Mesothelial cell of epicardium (in vitro differentiated cells): ENCODE data around the gene KDM4C. TPM values are rescaled to one million over a fixed set of nuclear protein-coding genes. Genes with fewer than 3 reads are reported as not detected.

Experiments
- DNase-seq, 2 experiments: peaks; one replicate each; pipeline ENCODE4 v3.0.0; 2021; ENCODE audit warnings: low spot score in 2 of 2; ENCODE audit not compliant: unreplicated experiment in 2 of 2
- H3K27ac Mint-ChIP-seq: 2 replicates; pipeline ENCODE4 v1.8.0; 2021; ENCODE audit warnings: mixed read lengths
- H3K27me3 Mint-ChIP-seq: 2 replicates; pipeline ENCODE4 v1.8.0; 2021; ENCODE audit warnings: low read depth, mixed read lengths
- H3K36me3 Mint-ChIP-seq: 2 replicates; pipeline ENCODE4 v1.8.0; 2021; ENCODE audit warnings: mixed read lengths
- H3K4me1 Mint-ChIP-seq: 2 replicates; pipeline ENCODE4 v1.8.0; 2021; ENCODE audit warnings: mixed read lengths
- H3K4me3 Mint-ChIP-seq: 2 replicates; pipeline ENCODE4 v1.8.0; 2021; ENCODE audit warnings: mild to moderate bottlenecking, moderate library complexity, mixed read lengths
- H3K9me3 Mint-ChIP-seq: 2 replicates; pipeline ENCODE4 v1.8.0; 2021; ENCODE audit warnings: mixed read lengths
- CTCF ChIP-seq: fragments of 200-600 bp; sonication (generic); IDR thresholded peaks from one replicate; pipeline ENCODE4 v1.5.0; 2021; ENCODE audit warnings: antibody characterized with exemption; ENCODE audit not compliant: unreplicated experiment
- total RNA-seq: library from RNA; stranded (reverse); gene quantifications from 3 replicates; pipeline ENCODE4 v1.2.1, GENCODE V29; 2021

Gene KDM4C
- total RNA-seq, 1 donor from 2014 or later, result 25.4 TPM

- no peak for DNase-seq
- H3K27me3 Mint-ChIP-seq, result no peaks in the 10 kb centered on the region
- H3K27ac Mint-ChIP-seq, result peak overlapping the region; percentile 7
- peaks cover 15% of the 10 kb centered on the region for H3K36me3 Mint-ChIP-seq
- no peak overlapping the region for H3K4me3 Mint-ChIP-seq
- H3K9me3 Mint-ChIP-seq, result peaks cover 8% of the 10 kb centered on the region
- H3K4me1 Mint-ChIP-seq, result peaks cover 18% of the 10 kb centered on the region
- no peak for TF ChIP-seq CTCF
Measured at GRCh38 chr9:6838158-6838557, 80.4 kb downstream of the KDM4C start.

GRCh38 chr9:6842584-6842947 is 84.8 kb downstream of the KDM4C start:
- DNase-seq, result no peak
- Mint-ChIP-seq H3K27me3 (no peaks in the 10 kb centered on the region), H3K27ac (peak overlapping the region; percentile 3), H3K4me1 (peaks cover 32% of the 10 kb centered on the region), H3K4me3 (no peak overlapping the region), H3K9me3 (no peaks in the 10 kb centered on the region), H3K36me3 (no peaks in the 10 kb centered on the region)
- TF ChIP-seq CTCF, result no peak

DNA sequence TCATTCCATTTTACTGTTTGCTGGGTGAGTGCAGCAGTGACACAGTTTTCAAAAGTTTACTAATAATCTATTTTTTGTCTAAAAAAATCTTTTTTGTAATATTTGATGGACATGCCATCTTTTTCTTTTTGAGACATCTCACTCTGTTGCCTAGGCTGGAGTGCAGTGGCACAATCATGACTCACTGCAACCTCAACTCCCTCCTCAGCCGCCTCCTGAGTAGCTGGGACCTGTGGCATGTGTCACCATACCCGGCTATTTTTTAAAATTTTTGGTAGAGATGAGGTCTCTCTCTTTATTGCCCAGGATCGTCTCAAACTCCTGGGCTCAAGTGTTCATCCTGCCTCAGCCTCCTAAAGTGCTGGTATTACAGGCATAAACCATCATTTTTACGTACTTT is 86.0 kb downstream of the KDM4C start:
- no peak for TF ChIP-seq CTCF
- no peak overlapping the region for H3K4me3 Mint-ChIP-seq
- no peaks in the 10 kb centered on the region for H3K27me3 Mint-ChIP-seq
- H3K27ac Mint-ChIP-seq, result no peak overlapping the region
- DNase-seq, result no peak
- H3K9me3 Mint-ChIP-seq, result no peaks in the 10 kb centered on the region
- H3K36me3 Mint-ChIP-seq, result no peaks in the 10 kb centered on the region
- H3K4me1 Mint-ChIP-seq, result peaks cover 27% of the 10 kb centered on the region

GRCh38 chr9:6844267-6844666 is 86.5 kb downstream of the KDM4C start:
- Mint-ChIP-seq H3K4me1 (peaks cover 27% of the 10 kb centered on the region), H3K27ac (no peak overlapping the region), H3K4me3 (no peak overlapping the region), H3K36me3 (no peaks in the 10 kb centered on the region), H3K27me3 (no peaks in the 10 kb centered on the region), H3K9me3 (no peaks in the 10 kb centered on the region)
- no peak for TF ChIP-seq CTCF
- no peak for DNase-seq

DNA sequence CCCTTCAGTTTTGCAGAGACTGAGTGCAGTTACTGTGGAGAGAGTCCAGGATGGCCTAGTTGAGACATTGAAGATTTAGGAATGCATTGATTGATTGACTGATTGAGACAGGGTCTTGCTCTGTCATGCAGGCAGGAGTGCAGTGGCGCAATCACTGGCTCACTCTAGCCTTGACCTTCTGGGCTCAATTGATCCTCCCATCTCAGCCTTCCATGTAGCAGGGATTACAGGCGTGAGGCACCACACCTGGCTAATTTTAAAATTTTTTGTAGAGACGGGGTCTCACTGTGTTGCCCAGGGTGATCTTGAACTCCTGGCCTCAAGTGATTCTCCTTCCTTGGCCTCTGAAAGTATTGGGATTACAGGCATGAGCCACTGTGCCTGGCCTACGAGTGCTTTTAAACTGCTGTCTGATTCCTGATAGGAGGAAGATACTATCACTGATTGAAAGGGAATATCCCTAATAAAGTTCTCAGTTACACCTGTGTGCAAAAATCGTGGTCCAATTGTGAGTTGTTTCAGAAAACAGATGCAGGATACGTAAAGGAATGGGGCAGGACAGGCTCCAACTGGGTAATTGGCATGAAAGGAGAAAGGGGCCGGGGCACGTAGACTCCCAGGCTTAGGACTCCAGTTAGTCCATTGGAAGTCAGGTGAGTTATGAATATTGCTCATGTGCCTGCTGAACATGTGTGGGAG is 87.5 kb downstream of the KDM4C start:
- no peak for TF ChIP-seq CTCF
- Mint-ChIP-seq H3K36me3 (peaks cover 5% of the 10 kb centered on the region), H3K4me3 (no peak overlapping the region), H3K27ac (peak overlapping the region; percentile 32), H3K27me3 (no peaks in the 10 kb centered on the region), H3K4me1 (peaks cover 27% of the 10 kb centered on the region), H3K9me3 (no peaks in the 10 kb centered on the region)
- no peak for DNase-seq

DNA sequence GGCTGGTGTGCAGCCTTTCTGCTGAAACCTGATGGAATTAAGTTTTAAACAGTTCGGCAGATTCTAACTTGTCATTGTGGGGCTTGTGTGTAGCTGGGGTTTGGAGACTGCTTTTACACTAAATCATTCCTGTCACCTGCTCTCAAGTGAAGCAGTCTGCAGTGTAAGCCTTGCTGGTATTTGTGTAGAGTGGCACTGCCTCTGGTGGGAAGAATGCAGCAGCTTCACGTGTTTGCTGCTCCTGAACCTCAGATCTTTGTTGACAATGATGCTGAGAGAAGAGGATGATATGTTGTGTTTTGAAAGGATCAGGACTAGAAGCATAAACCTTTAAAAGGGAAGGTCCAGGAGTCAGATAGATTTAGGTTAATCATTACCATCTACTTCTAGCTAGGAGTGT is 88.1 kb downstream of the KDM4C start:
- Mint-ChIP-seq H3K27me3 (no peaks in the 10 kb centered on the region), H3K4me3 (no peak overlapping the region), H3K9me3 (no peaks in the 10 kb centered on the region), H3K36me3 (peaks cover 5% of the 10 kb centered on the region), H3K27ac (peak overlapping the region; percentile 32), H3K4me1 (peaks cover 27% of the 10 kb centered on the region)
- no peak for TF ChIP-seq CTCF
- DNase-seq, result no peak
